HepG2 (cell line): ENCODE data around the gene CYP4V2. TPM values are rescaled to one million over a fixed set of nuclear protein-coding genes. Genes with fewer than 3 reads are reported as not detected.
A peak's percentile ranks its signal among the peaks of the same experiment; 100 is the strongest.

Experiments used
- ATAC-seq: fragments of 200-7000 bp; cut with Tn5 transposase; 3 replicates; pipeline ENCODE4 v1.9.1; 2020; ENCODE audit warnings: mild to moderate bottlenecking, moderate library complexity
- BruUV-seq: library from RNA; stranded (reverse); fragments of 400-500 nt; replicated peaks from 2 replicates; lab custom pipeline; 2021; lab: Mats Ljungman, UMichigan
- CTCF ChIA-PET: fragments of 300-600 bp; formaldehyde crosslinking; extraction: SDS; loops from one replicate; lab custom pipeline; 2021; ENCODE audit warnings: low total read pairs, inconsistent platforms, low intra/inter-chr PET ratio; lab: Yijun Ruan, JAX
- POLR2A ChIA-PET: fragments of 350-600 bp; sonication (Branson Sonifier 250); formaldehyde crosslinking; loops from one replicate; lab custom pipeline; 2020; ENCODE audit warnings: antibody characterized with exemption, inconsistent platforms; lab: Yijun Ruan, JAX
- DNase-seq: peaks from one replicate; pipeline ENCODE4 v3.0.0-alpha.2; 2015; ENCODE audit warnings: low spot score
- FAIRE-seq: peaks from 3 replicates; lab custom pipeline; 2011; peaks lifted over from hg19 to GRCh38; lab: Jason Lieb, UNC
- H2AFZ ChIP-seq: one replicate; pipeline ENCODE4 v1.6.1; 2011; ENCODE audit warnings: low read length, inconsistent platforms
- H3K27ac ChIP-seq: fragments of 300-600 bp; 3 replicates; pipeline ENCODE4 v1.8.0; 2011; ENCODE audit warnings: mixed run types, mild to moderate bottlenecking, mixed read lengths, low read length, inconsistent platforms; ENCODE audit not compliant: insufficient read depth; ENCODE audit errors: extremely low read length
- H3K27me3 ChIP-seq, 2 experiments: fragments of 200-600 bp in 1 of 2; 2 replicates in 1 of 2; 3 replicates in 1 of 2; pipeline versions ENCODE4 v1.6.0 to v1.8.0; 2011; ENCODE audit warnings: low read length in 2 of 2, mild to moderate bottlenecking in 2 of 2, moderate library complexity in 2 of 2, inconsistent platforms in 1 of 2; ENCODE audit not compliant: insufficient read depth in 2 of 2, control insufficient read depth in 1 of 2
- H3K36me3 ChIP-seq, 2 experiments: fragments of 200-600 bp in 1 of 2; replicated peaks in 1 of 2; 2 replicates in 1 of 2; 3 replicates in 1 of 2; pipeline versions ENCODE4 v1.5.1 to v1.8.0; 2011; ENCODE audit warnings: low read length in 2 of 2, inconsistent platforms in 1 of 2; ENCODE audit not compliant: insufficient read depth in 2 of 2, control insufficient read depth in 1 of 2
- H3K4me1 ChIP-seq: 2 replicates; pipeline ENCODE4 v1.5.1; 2012; ENCODE audit warnings: low read length, inconsistent platforms; ENCODE audit not compliant: insufficient read depth
- H3K4me2 ChIP-seq: 2 replicates; pipeline ENCODE4 v1.6.0; 2011; ENCODE audit warnings: low read depth, low read length, inconsistent platforms
- H3K4me3 ChIP-seq, 3 experiments: fragments of 200-600 bp in 1 of 3; sonication (generic), shearing (Covaris generic) in 1 of 3; replicated peaks in 1 of 3; 2 replicates each; pipeline ENCODE4 v1.5.1; 2011 to 2016; ENCODE audit warnings: low read length in 3 of 3, inconsistent platforms in 2 of 3, low read depth in 2 of 3, mild to moderate bottlenecking in 2 of 3, control low read depth in 1 of 3, mixed read lengths in 1 of 3; ENCODE audit not compliant: insufficient read depth in 1 of 3
- H3K79me2 ChIP-seq: one replicate; pipeline ENCODE4 v1.6.1; 2011; ENCODE audit warnings: low read length, inconsistent platforms; ENCODE audit not compliant: insufficient read depth
- H3K9ac ChIP-seq: 2 replicates; pipeline ENCODE4 v1.6.0; 2011; ENCODE audit warnings: mild to moderate bottlenecking, low read depth, low read length, inconsistent platforms; ENCODE audit not compliant: insufficient read depth
- H3K9me3 ChIP-seq: 2 replicates; pipeline ENCODE4 v1.5.1; 2012; ENCODE audit warnings: mild to moderate bottlenecking, low read length
- H4K20me1 ChIP-seq: 2 replicates; pipeline ENCODE4 v1.6.0; 2011; ENCODE audit warnings: inconsistent platforms, mild to moderate bottlenecking, low read length, moderate library complexity; ENCODE audit not compliant: insufficient read depth
- CEBPB ChIP-seq: IDR thresholded peaks from 2 replicates; pipeline ENCODE4 v1.6.1; 2011; ENCODE audit warnings: low read depth, low read length, improper control_type of control experiment, borderline replicate concordance
- HNF4A ChIP-seq: sonication (generic); formaldehyde crosslinking; IDR thresholded peaks from 2 replicates; pipeline ENCODE4 v1.4.0; 2020; ENCODE audit warnings: missing genetic modification reagents
- ISL2 ChIP-seq: sonication (generic); formaldehyde crosslinking; IDR thresholded peaks from 2 replicates; pipeline ENCODE4 v1.5.0; 2020; ENCODE audit warnings: missing genetic modification reagents
- KAT7 ChIP-seq: IDR thresholded peaks from 2 replicates; pipeline ENCODE4 v1.6.1; 2018; ENCODE audit warnings: borderline replicate concordance, missing compliant biosample characterization
- KLF11 ChIP-seq: IDR thresholded peaks from 2 replicates; pipeline ENCODE4 v1.6.1; 2016; ENCODE audit warnings: missing compliant biosample characterization
- NFE2L1 ChIP-seq: sonication (generic); formaldehyde crosslinking; IDR thresholded peaks from 2 replicates; pipeline ENCODE4 v1.4.0; 2020; ENCODE audit warnings: missing genetic modification reagents, mild to moderate bottlenecking, borderline replicate concordance
- NFYB ChIP-seq: sonication (generic); formaldehyde crosslinking; IDR thresholded peaks from 2 replicates; pipeline ENCODE4 v1.4.0; 2020; ENCODE audit warnings: missing genetic modification reagents
- PHB2 ChIP-seq: fragments of 450-650 bp; IDR thresholded peaks from 2 replicates; pipeline ENCODE4 v1.6.1; 2018; ENCODE audit not compliant: partially characterized antibody
- RNF2 ChIP-seq: fragments of 450-650 bp; conservative IDR thresholded peaks from 2 replicates; pipeline ENCODE4 v1.6.1; 2016; ENCODE audit warnings: low read depth
- TAF1 ChIP-seq: sonication (generic); formaldehyde crosslinking; IDR thresholded peaks from 2 replicates; pipeline ENCODE4 v1.4.0; 2020; ENCODE audit warnings: missing genetic modification reagents
- ZBTB38 ChIP-seq: sonication (generic); formaldehyde crosslinking; IDR thresholded peaks from 2 replicates; pipeline ENCODE4 v1.5.1; 2020; ENCODE audit warnings: mild to moderate bottlenecking, missing genetic modification reagents
- ZMYM3 ChIP-seq: sonication (generic); formaldehyde crosslinking; IDR thresholded peaks from 2 replicates; pipeline ENCODE4 v1.5.1; 2020; ENCODE audit warnings: mild to moderate bottlenecking, missing genetic modification reagents
- ZNF232 ChIP-seq: sonication (generic); formaldehyde crosslinking; IDR thresholded peaks from 2 replicates; pipeline ENCODE4 v1.4.0; 2020; ENCODE audit warnings: missing genetic modification reagents, borderline replicate concordance
- ZNF607 ChIP-seq: sonication (generic); formaldehyde crosslinking; IDR thresholded peaks from 2 replicates; pipeline ENCODE4 v1.5.1; 2020; ENCODE audit warnings: missing genetic modification reagents, mild to moderate bottlenecking, borderline replicate concordance
- ZNF672 ChIP-seq: sonication (generic); formaldehyde crosslinking; IDR thresholded peaks from 2 replicates; pipeline ENCODE4 v1.8.1; 2022; ENCODE audit warnings: missing genetic modification reagents
- ZSCAN29 ChIP-seq: sonication (generic); formaldehyde crosslinking; conservative IDR thresholded peaks from 2 replicates; pipeline ENCODE4 v1.4.0; 2020; ENCODE audit warnings: mild to moderate bottlenecking, missing genetic modification reagents
- WGBS: methylation state at CpG from one replicate; pipeline ENCODE4 v1.1.6; 2017; ENCODE audit warnings: low lambda C conversion rate; 5-methylcytosine and 5-hydroxymethylcytosine counted together
- in situ Hi-C: cut with HindIII; loops from 2 replicates; pipeline ENCODE4 v1.10.0; 2017; ENCODE audit warnings: low pct_unique_long_range_greater_than_20kb; ENCODE audit not compliant: extremely low pct_ligation_motif_present
- intact Hi-C: fragments of 100-400 bp; cut with micrococcal nuclease; formaldehyde crosslinking; loops from one replicate; pipeline ENCODE4 v1.10.0; 2022; ENCODE audit not compliant: unreplicated experiment
- polyA plus RNA-seq, 8 experiments: library from polyadenylated mRNA; depleted of rRNA in 3 of 8; stranded (reverse) in 7 of 8; unstranded in 1 of 8; fragments of >200 nt; fragmentation: Illumina TruSeq in 4 of 8; extraction: Trizol in 4 of 8; gene quantifications; 2 replicates each; pipeline versions ENCODE4 v1.2.1 to v1.2.3, GENCODE V29; 2011 to 2016; ENCODE audit warnings: low read depth in 4 of 8, missing spikeins in 1 of 8, mixed read lengths in 1 of 8; ENCODE audit not compliant: insufficient read depth in 1 of 8
- total RNA-seq, 5 experiments: library from RNA; depleted of rRNA; stranded (reverse); fragments of >200 nt; fragmentation: Illumina TruSeq; extraction: Trizol; gene quantifications; 2 replicates each; pipeline ENCODE4 v1.2.3, GENCODE V29; 2016; ENCODE audit warnings: low read depth in 1 of 5
- TF ChIP-seq, protein P1 (sequence below): IDR thresholded peaks from 2 replicates; pipeline ENCODE4 v1.6.1; 2016; ENCODE audit warnings: mild to moderate bottlenecking

Gene CYP4V2
- total and polyA plus RNA-seq, 2 of the 13 experiments (the other 11 are each of a cell fraction or from before 2014, with no cell fraction given) = 4.7 to 7.2 TPM

DNA sequence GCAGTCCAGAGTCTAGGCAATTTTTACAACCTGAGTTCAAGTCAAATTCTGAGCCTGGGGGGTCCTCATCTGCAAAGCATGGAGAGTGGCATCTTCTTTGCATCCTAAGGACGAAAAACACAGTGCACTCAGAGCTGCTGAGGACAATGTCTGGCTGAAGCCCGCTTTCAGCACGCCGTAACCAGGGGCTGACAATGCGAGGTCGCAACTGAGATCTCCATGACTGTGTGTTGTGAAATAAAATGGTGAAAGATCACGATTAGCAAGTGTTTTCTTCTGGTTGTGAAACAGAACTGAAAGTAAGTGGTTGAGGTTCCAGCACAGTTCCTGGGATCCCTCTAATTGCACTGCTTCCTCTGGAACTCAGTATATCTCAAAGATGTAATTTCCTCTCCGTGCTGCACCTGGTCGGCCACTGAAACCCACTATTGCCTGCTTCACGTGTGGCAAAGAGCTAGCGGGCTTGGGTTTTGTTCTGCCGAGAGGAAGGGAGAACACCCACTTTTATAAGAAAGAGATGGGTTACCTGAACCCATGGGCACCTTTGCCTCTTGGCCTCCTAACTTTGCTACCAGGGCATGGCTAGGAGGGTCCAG lies 66.9 kb downstream of the CYP4V2 start:
- Histone ChIP-seq H3K4me1 (peaks cover 46% of the 10 kb centered on the region), H3K36me3 (no peaks in the 10 kb centered on the region), H3K27ac (peak overlapping the region; percentile 46), H3K27me3 (no peaks in the 10 kb centered on the region; a peak in 1 of 5 replicates), H3K9me3 (no peaks in the 10 kb centered on the region), H4K20me1 (no peaks in the 10 kb centered on the region), H3K4me2 (no peak overlapping the region), H3K4me3 (no peak overlapping the region), H3K79me2 (no peaks in the 10 kb centered on the region), H3K9ac (no peak overlapping the region), H2AFZ (no peak overlapping the region)
- CTCF ChIA-PET = no interaction called here
- 89% methylated on average over 11 of the region's 12 CpGs for WGBS
- intact Hi-C loops (loop anchor here (1.0 kb wide), 1 partner anchor 8 kb away; the partner anchor contains the start of gene F11), in situ Hi-C loops (no loop called here)
- no peak for DNase-seq
- BruUV-seq = no TSS peak
- ATAC-seq = no peak
- TF ChIP-seq ZBTB38 (CRISPR knock-in tag) = 0 out of 2 replicates have a peak, but pooled peaks have one; percentile 26
- TF ChIP-seq CEBPB = peak; percentile 51; the same call in 1 of the 2 replicates
- no peak for TF ChIP-seq NFE2L1 (CRISPR knock-in tag)
- no peak for TF ChIP-seq ZNF672
- no peak for TF ChIP-seq ZNF607 (CRISPR knock-in tag)
- no peak for FAIRE-seq
- POLR2A ChIA-PET = interaction anchor here (1.0 to 3.4 kb wide), 2 partner anchors 8 to 9 kb away, joined by 3 to 22 read pairs; no protein-coding TSS in a partner anchor

DNA sequence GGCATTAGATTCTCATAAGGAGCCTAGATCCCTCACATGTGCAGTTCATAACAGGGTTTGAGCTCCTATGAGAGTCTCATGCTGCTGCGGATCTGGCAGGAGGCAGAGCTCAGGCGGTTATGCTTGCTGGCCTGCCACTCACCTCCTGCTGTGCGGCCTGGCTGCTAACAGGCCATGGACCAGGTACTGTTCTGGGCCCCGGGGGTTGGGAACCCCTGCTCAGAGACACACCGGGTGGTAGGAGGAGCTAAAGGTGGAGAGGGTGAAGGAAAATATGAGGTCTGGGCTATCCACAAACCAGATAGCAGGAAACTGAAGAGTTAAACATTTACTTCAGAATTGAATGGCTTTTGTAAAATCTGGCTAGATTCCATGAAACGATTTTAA lies 68.7 kb downstream of the CYP4V2 start:
- H3K9ac ChIP-seq = peak overlapping the region; percentile 55
- FAIRE-seq (no peak), DNase-seq (peak; percentile 60), ATAC-seq (peak; percentile 91)
- no peak overlapping the region for H2AFZ ChIP-seq
- in situ Hi-C loops (no loop called here), intact Hi-C loops (loop anchor here (10.0 kb wide), 1 partner anchor 445 kb away; no protein-coding TSS in a partner anchor)
- 0% methylated on average over 3 of the region's 6 CpGs for WGBS
- no peaks in the 10 kb centered on the region for H3K9me3 ChIP-seq
- peaks cover 58% of the 10 kb centered on the region for H3K4me1 ChIP-seq
- no peaks in the 10 kb centered on the region for H4K20me1 ChIP-seq
- BruUV-seq = no TSS peak
- CTCF ChIA-PET = no interaction called here
- no peaks in the 10 kb centered on the region for H3K79me2 ChIP-seq
- H3K4me2 ChIP-seq = peak overlapping the region; percentile 45
- H3K36me3 ChIP-seq = no peaks in the 10 kb centered on the region
- no peaks in the 10 kb centered on the region; a peak in 1 of 5 replicates for H3K27me3 ChIP-seq
- POLR2A ChIA-PET = interaction anchor here (0.5 to 3.4 kb wide), 9 partner anchors 10 to 547 kb away, joined by 3 to 22 read pairs (median 4); partner anchors contain the start of genes CYP4V2 and KLKB1
- peak overlapping the region in 1 of 3 experiments; percentile 42; a peak in 3 of 6 replicates for H3K4me3 ChIP-seq
- peak overlapping the region; percentile 93 for H3K27ac ChIP-seq
- TF ChIP-seq, protein P1, sequence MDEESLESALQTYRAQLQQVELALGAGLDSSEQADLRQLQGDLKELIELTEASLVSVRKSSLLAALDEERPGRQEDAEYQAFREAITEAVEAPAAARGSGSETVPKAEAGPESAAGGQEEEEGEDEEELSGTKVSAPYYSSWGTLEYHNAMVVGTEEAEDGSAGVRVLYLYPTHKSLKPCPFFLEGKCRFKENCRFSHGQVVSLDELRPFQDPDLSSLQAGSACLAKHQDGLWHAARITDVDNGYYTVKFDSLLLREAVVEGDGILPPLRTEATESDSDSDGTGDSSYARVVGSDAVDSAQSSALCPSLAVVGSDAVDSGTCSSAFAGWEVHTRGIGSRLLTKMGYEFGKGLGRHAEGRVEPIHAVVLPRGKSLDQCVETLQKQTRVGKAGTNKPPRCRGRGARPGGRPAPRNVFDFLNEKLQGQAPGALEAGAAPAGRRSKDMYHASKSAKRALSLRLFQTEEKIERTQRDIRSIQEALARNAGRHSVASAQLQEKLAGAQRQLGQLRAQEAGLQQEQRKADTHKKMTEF (CRISPR knock-in tag) = no peak
- TF ChIP-seq ZNF232 = no peak
- TF ChIP-seq RNF2 = no peak
- peak; percentile 8; the same call in 1 of the 2 replicates for TF ChIP-seq ISL2
- no peak for TF ChIP-seq KAT7 (CRISPR knock-in tag)
- TF ChIP-seq PHB2 = no peak
- TF ChIP-seq HNF4A (CRISPR knock-in tag) = no peak
- TF ChIP-seq ZMYM3 (CRISPR knock-in tag) = peak; percentile 70; the same call in 1 of the 2 replicates
- peak; percentile 50 for TF ChIP-seq TAF1 (CRISPR knock-in tag)
- no peak for TF ChIP-seq KLF11 (CRISPR knock-in tag)
- no peak for TF ChIP-seq ZSCAN29 (CRISPR knock-in tag)
- TF ChIP-seq NFYB (CRISPR knock-in tag) = no peak
